Vagina (tissue), 2 donors: ENCODE results near the gene OTULIN. TPM values are rescaled to one million over a fixed set of nuclear protein-coding genes. Genes with fewer than 3 reads are reported as not detected.
A peak's percentile ranks its signal among the peaks of the same experiment; 100 is the strongest.

Experiments used
- DNase-seq, 2 donors: peaks; one replicate each; pipeline ENCODE4 v3.0.0-alpha.2; 2017; ENCODE audit errors: extremely low spot score in 2 of 2
- H3K27ac ChIP-seq: fragments of 200-600 bp; sonication (generic); one replicate; pipeline ENCODE4 v1.5.1; 2019
- H3K27me3 ChIP-seq: fragments of 200-600 bp; sonication (generic); one replicate; pipeline ENCODE4 v1.5.1; 2019
- H3K36me3 ChIP-seq, 2 donors: fragments of 200-600 bp; sonication (generic); one replicate each; pipeline ENCODE4 v1.5.1; 2017 to 2019
- H3K4me1 ChIP-seq: fragments of 200-600 bp; sonication (generic); one replicate; pipeline ENCODE4 v1.5.1; 2019
- H3K4me3 ChIP-seq, 2 donors: fragments of 200-600 bp; sonication (generic); 1 replicate in 1 of 2; 2 replicates in 1 of 2; pipeline ENCODE4 v1.5.1; 2016 to 2019
- H3K9me3 ChIP-seq: fragments of 200-600 bp; sonication (generic); one replicate; pipeline ENCODE4 v1.5.1; 2019
- CTCF ChIP-seq, 3 experiments: fragments of 450-650 bp in 2 of 3; fragments of 200-600 bp in 1 of 3; sonication (generic) in 1 of 3; IDR thresholded peaks; one replicate each; pipeline ENCODE4 v1.5.1; 2017 to 2019; ENCODE audit warnings: antibody characterized with exemption in 3 of 3, mild to moderate bottlenecking in 2 of 3, moderate library complexity in 2 of 3
- POLR2A ChIP-seq, 2 donors: fragments of 450-650 bp; IDR thresholded peaks; one replicate each; pipeline ENCODE4 v1.6.1; 2017; ENCODE audit warnings: antibody characterized with exemption in 2 of 2, mild to moderate bottlenecking in 2 of 2, moderate library complexity in 2 of 2
- POLR2AphosphoS5 ChIP-seq, 2 donors: sonication (generic); formaldehyde crosslinking; IDR thresholded peaks; one replicate each; pipeline ENCODE4 v1.9.0; 2017; ENCODE audit warnings: antibody characterized with exemption in 2 of 2, mild to moderate bottlenecking in 2 of 2, low read depth in 1 of 2; ENCODE audit not compliant: insufficient read depth in 1 of 2
- intact Hi-C: fragments of 100-400 bp; cut with DNase I; formaldehyde crosslinking; loops from one replicate; pipeline ENCODE4 v1.15.1; 2023
- total RNA-seq: library from RNA; depleted of rRNA; stranded (reverse); fragments of >200 nt; gene quantifications from one replicate; pipeline ENCODE4 v1.2.3, GENCODE V29; 2016

Gene OTULIN
- total RNA-seq, 1 donor from 2014 or later, result 34.1 TPM

- intact Hi-C loops, result loop anchor here (5.0 kb wide), 1 partner anchor 276 kb away; no protein-coding TSS in a partner anchor
- TF ChIP-seq POLR2A (IDR thresholded peaks at IDR 0.05) (no peak), CTCF (IDR thresholded peaks at IDR 0.05) (no peak), POLR2AphosphoS5 (IDR thresholded peaks at IDR 0.05; ENCODE audit: insufficient read depth in 1 of 2, low read depth in 1 of 2) (no peak)
- H3K9me3 ChIP-seq, result no peaks in the 10 kb centered on the region
- DNase-seq, result no peak
- no peaks in the 10 kb centered on the region for H3K36me3 ChIP-seq
- H3K4me3 ChIP-seq, result no peak overlapping the region
- H3K27me3 ChIP-seq, result no peaks in the 10 kb centered on the region
- H3K27ac ChIP-seq, result no peak overlapping the region
- no peaks in the 10 kb centered on the region for H3K4me1 ChIP-seq
Measured at GRCh38 chr5:14726066-14726838, 61.7 kb downstream of the OTULIN start.

DNA sequence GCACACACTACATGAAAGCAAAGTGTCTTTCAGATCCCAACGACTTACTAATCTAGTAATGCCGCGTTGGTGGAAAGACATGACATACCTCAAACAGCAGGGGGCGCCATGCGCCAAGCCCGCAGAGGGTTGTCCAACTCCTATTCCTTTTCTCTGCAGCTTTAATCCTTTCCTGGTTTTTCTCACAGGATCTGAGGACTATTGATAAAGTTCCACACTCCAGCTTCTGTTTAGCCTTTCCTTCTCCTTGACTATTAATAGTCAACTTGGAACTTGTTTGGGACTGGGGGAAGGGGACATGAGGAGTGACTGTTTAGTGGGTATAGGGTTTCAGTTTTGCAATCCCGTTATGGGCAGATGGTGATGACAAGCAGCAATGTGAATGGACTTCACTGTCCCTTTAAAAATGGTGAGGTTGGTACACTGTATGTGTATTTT, 62.9 kb downstream of the OTULIN start:
- no peaks in the 10 kb centered on the region for H3K36me3 ChIP-seq
- DNase-seq, result no peak
- TF ChIP-seq POLR2AphosphoS5 (IDR thresholded peaks at IDR 0.05; ENCODE audit: insufficient read depth in 1 of 2, low read depth in 1 of 2) (peak in 1 of 2 donors; percentile 52), CTCF (IDR thresholded peaks at IDR 0.05) (peak; percentile 89 to 96 (median 92)), POLR2A (IDR thresholded peaks at IDR 0.05) (no peak)
- intact Hi-C loops, result loop anchor here (5.0 kb wide), 1 partner anchor 275 kb away; no protein-coding TSS in a partner anchor
- H3K9me3 ChIP-seq, result no peaks in the 10 kb centered on the region
- H3K27ac ChIP-seq, result no peak overlapping the region
- no peak overlapping the region for H3K4me3 ChIP-seq
- no peaks in the 10 kb centered on the region for H3K27me3 ChIP-seq
- H3K4me1 ChIP-seq, result no peaks in the 10 kb centered on the region

DNA sequence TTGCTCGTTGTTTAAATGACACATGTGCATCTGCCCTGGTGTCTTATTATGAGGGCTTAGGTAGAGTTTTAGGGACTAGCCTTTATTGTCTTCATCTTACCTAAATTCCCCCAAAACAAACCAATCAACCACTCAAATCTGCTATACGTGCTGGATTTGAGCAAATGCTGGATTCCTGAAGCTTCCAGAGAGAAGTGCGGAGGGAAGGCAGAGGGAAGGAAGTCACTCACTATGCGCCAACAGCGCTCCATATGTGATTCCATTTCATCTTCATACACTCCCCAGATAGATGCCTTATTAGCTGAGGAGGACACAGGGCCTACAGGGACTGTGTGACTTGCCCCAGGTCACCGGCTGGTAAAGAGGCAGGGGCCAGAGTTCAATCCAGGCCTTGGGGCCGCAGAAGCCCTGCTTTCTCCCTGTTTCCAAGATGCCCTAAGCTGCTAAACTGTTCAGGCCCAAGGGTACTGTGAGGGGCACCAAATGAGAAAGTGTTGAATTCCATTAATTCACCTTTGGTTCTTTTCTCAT, 63.5 kb downstream of the OTULIN start:
- no peaks in the 10 kb centered on the region for H3K27me3 ChIP-seq
- H3K27ac ChIP-seq, result no peak overlapping the region
- H3K4me1 ChIP-seq, result no peaks in the 10 kb centered on the region
- TF ChIP-seq POLR2AphosphoS5 (IDR thresholded peaks at IDR 0.05; ENCODE audit: insufficient read depth in 1 of 2, low read depth in 1 of 2), result no peak
- no peak for TF ChIP-seq CTCF (IDR thresholded peaks at IDR 0.05)
- no peak for TF ChIP-seq POLR2A (IDR thresholded peaks at IDR 0.05)
- no peak overlapping the region for H3K4me3 ChIP-seq
- DNase-seq, result no peak
- intact Hi-C loops, result loop anchor here (5.0 kb wide), 1 partner anchor 274 kb away; no protein-coding TSS in a partner anchor
- H3K9me3 ChIP-seq, result no peaks in the 10 kb centered on the region
- no peaks in the 10 kb centered on the region for H3K36me3 ChIP-seq

DNA sequence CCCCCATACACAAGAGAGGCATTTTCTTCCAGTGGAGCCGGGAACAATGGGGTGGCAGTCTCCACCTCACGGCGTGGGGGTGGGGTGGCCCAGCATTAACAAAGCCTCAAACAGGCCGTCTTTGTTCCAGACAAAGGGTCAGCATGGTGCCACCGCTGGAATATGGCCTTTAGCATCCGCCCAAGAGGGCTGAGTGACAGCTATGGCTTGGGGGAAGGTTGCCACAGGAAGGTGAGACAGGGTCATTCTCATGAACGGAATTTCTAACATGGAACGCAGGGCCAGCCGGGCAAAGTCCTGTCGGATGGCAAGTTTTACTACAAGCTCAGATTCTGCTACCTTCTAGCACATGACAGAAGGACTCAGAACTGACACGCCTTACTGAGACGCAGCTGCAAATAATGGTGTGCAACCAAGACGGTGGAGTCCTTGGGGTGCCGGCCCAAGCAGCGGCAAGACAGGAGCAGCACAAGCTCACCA, 64.0 kb downstream of the OTULIN start:
- intact Hi-C loops, result loop anchor here (5.0 kb wide), 1 partner anchor 274 kb away; no protein-coding TSS in a partner anchor
- no peak overlapping the region for H3K27ac ChIP-seq
- no peaks in the 10 kb centered on the region for H3K4me1 ChIP-seq
- TF ChIP-seq CTCF (IDR thresholded peaks at IDR 0.05), result no peak
- TF ChIP-seq POLR2A (IDR thresholded peaks at IDR 0.05), result no peak
- no peak for TF ChIP-seq POLR2AphosphoS5 (IDR thresholded peaks at IDR 0.05; ENCODE audit: insufficient read depth in 1 of 2, low read depth in 1 of 2)
- no peaks in the 10 kb centered on the region for H3K27me3 ChIP-seq
- H3K9me3 ChIP-seq, result no peaks in the 10 kb centered on the region
- no peak for DNase-seq
- H3K36me3 ChIP-seq, result no peaks in the 10 kb centered on the region
- H3K4me3 ChIP-seq, result no peak overlapping the region
